Islet of Langerhans (tissue), 1 donor: ENCODE measurements around the gene EHD3.

Experiments used
- FAIRE-seq: peaks from one replicate; lab custom pipeline; 2011; peaks lifted over from hg19 to GRCh38; lab: Jason Lieb, UNC

Gene EHD3

GRCh38 chr2:31213601-31214443 lies 20.1 kb upstream of the EHD3 start:
- FAIRE-seq, result no peak

- no peak for FAIRE-seq
Measured at GRCh38 chr2:31214444-31214915, 19.5 kb upstream of the EHD3 start.

- no peak for FAIRE-seq
Measured at GRCh38 chr2:31216734-31217133, 17.2 kb upstream of the EHD3 start.

DNA sequence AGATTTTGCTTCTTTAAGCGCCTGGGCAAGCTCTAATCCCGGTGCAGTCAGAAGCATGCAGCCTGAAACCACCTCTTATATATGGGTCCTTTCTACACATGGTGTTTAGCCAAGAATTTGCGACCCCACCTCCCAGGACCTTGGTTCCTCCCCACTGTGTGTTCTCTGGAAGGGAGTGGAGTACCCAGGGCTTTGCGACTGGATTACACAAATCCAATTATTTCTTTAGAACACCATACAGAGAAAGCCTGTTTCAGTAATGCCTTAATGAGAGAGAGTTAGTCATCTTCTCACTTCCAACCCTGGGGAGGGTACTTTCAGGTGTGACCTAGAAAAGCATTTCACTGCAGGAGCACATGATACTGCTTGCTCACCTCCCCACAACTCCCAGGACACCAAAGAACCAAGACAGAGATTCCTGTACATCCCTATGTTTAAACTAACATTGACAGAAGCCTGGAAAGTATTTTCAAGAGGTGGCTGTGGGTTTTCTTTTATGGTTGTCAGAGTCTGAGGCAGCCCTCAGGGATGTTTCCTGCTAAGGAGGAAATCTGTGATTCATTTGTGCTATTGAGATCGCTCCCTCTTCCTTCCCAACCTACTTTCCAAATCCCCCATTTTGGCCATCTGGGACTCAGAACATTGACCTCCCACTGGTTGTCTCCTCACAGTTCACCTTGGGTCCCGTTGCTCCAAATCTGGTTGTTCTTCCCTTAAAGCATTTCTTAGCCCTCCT lies 16.3 kb upstream of the EHD3 start, which contains the start of gene CAPN14:
TSS of gene CAPN14 (minus strand) at position 51 of the 736 bp plus-strand sequence. CDS start 12,068 bp downstream, outside the sequence.
- FAIRE-seq, result no peak

GRCh38 chr2:31219131-31219969 lies 14.6 kb upstream of the EHD3 start:
- no peak for FAIRE-seq

- no peak for FAIRE-seq
Measured at GRCh38 chr2:31221544-31221943, 12.4 kb upstream of the EHD3 start.

GRCh38 chr2:31222071-31222470 lies 11.9 kb upstream of the EHD3 start:
- FAIRE-seq, result no peak

DNA sequence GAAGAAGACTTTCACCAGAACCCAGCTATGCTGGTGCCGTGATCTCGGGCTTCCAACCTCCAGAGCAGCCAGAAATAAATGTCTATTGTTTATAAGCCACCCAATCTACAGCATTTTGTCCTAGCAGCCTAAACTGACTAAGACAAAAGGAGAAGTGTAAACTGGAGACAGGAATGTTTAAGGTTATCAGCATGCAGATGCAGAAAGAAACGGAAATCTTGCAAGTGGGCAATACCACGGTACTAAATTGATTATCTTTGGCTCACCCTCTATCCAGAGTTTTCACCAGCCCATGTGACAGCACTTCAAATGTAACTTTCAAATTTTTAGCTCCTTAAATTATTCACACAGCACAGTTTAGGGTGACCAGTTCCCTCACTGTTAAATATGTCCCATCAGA lies 10.9 kb upstream of the EHD3 start:
- no peak for FAIRE-seq

DNA sequence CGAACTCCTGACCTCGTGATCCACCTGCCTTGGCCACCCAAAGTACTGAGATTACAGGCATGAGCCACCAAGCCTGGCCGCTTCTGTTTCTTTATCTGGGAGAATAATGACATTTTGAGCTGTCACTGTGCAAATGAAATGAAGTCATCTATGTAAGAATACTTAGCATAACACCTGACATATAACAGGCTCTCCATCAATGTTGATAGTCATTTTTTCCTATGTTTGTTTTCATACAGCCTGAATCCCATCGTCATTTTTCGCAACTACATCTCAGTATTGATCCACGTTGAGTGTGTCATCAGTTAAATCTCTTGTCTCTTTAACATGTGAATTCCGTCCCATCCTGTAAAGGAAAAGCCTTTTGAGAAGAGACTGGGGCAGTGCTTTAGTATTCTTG lies 10.2 kb upstream of the EHD3 start:
- no peak for FAIRE-seq

DNA sequence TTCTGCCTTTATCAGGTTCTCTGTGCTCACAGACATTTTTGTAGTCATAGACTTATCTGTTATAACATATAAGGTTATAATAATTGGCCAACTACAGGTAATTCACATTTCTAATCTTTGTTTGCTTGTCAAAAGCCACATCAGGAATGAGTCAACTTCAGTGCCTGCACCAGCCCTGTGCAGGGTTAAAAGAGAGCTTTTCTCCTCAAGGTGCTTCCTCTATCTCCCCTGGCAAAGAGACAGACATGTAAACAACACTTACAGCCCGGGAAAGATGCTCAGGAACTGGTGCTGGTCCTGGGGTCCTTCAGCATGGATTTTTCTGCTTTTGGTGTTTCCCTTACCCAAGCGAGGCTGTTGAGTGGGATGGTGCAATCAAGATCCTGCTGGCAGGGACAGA lies 7.7 kb upstream of the EHD3 start:
- FAIRE-seq, result no peak

- no peak for FAIRE-seq
Measured at GRCh38 chr2:31227110-31227509, 6.8 kb upstream of the EHD3 start.

GRCh38 chr2:31227711-31228125 lies 6.2 kb upstream of the EHD3 start:
- FAIRE-seq, result no peak

- FAIRE-seq, result no peak
Measured at GRCh38 chr2:31228717-31229116, 5.2 kb upstream of the EHD3 start.

DNA sequence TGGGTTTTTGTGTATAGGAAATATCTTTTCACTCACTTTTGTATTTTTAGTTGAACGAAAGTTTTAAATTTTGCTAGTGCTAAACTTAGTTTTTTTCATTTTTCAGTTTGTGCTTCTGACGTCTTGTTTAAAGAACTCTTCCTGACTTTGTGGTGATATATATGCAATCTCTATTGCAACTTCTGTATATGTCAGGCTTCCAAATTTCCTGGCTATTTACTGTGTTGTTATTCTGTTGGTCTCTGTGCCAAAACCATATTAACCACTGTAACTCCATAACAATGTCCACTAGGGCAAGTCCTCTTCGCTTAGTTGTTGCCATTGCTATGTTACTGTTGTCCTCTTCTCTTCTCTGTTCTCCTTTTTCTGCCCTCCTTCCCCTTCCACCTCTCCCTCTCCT lies 3.2 kb upstream of the EHD3 start:
- no peak for FAIRE-seq

- no peak for FAIRE-seq
Measured at GRCh38 chr2:31231571-31232302, 2.2 kb upstream of the EHD3 start.

GRCh38 chr2:31232586-31232985 lies 1.4 kb upstream of the EHD3 start:
- no peak for FAIRE-seq

DNA sequence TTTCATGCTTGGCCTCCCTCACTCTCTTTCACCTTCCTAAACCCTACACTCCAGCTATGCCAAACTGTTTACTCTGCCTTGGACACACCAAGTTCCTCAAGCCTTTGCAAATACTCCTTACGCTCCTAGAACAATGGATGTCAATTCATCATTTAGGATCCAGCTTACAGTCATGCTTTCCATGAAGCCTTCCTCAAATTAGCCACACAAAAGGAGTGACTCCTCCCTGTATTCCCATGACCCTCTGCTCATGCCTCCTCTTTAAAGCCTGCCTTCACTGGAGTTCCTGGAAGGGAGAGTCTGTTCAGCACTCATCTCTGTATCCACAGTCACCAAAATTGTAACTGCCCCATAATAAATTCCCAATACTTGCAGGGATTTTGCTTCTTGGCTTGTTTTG lies 721 bp upstream of the EHD3 start:
- no peak for FAIRE-seq

- FAIRE-seq, result no peak
Measured at GRCh38 chr2:31234683-31235503, 941 bp downstream of the EHD3 start.

GRCh38 chr2:31235504-31235902 lies 1.6 kb downstream of the EHD3 start:
- no peak for FAIRE-seq

DNA sequence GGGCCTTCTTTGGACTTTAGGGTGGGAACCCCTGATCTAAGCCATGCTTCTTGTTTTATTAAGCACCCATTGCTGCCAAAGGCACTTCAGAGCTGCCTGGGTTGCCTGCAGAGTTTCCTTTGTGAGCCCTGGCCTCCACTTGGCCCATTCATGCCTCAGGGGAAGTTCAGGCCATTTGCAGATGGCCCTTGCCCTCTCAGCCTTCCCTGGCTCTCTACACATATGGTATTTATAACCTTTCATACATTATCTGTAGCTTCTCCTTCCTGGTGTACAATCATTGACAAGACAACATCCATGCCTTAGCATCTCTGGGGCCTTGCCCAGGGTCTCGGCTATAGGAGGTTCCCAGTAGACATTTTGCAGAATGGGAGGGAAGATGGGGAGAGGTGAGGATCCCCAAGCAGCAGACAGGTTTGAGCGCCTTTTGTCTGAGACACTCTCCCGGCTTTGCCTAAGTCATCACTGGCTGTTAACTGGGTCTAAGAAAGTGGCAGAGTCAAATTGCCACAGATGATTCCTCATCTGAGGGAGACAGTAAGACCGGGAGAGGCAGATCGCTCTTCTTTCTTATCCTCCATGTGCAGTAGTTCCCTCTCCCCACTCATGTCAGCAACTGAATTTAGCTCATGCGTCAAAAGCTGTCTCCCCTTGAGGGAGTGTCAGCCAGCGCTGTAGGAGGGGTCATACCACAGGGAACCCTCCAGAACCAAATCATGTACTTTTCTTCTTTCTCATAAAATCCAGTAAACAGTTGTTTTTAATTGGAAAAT lies 2.7 kb downstream of the EHD3 start:
- no peak for FAIRE-seq
